Measurements from ENCODE around the gene HOMEZ. TPM values are rescaled to one million over a fixed set of nuclear protein-coding genes. Genes with fewer than 3 reads are reported as not detected.

Gene HOMEZ
- total and polyA plus RNA-seq, 2 donors (not counting 3 experiments of a cell fraction or from before 2014, with no cell fraction given): 11.3 to 16.8 TPM

DNA sequence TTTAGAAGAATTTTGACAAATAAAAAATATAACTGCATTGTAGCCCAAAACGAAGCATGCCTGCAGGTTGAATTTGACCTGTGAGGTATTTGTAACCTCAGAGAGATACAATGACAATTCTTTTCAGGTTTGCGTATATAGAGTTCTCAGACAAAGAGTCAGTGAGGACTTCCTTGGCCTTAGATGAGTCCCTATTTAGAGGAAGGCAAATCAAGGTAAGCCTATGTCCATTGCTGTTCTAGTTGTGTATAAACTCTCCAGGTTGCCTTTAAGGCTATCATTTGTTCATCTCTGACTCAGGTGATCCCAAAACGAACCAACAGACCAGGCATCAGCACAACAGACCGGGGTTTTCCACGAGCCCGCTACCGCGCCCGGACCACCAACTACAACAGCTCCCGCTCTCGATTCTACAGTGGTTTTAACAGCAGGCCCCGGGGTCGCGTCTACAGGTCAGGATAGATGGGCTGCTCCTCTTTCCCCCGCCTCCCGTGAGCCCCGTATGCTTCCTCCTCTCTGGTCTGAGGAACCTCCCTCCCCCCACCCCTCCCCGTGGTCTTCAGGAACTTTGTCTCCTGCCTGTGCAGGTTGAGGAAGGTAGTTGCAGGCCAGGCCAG lies 38.0 kb upstream of the HOMEZ start:
- intact Hi-C loops (cut with micrococcal nuclease): no loop called here
- no peak overlapping the region for H3K4me2 ChIP-seq (ENCODE audit: insufficient read depth, low read length)
- no peaks in the 10 kb centered on the region for H3K9me3 ChIP-seq (replicated peaks; ENCODE audit: control insufficient read depth, insufficient read depth, low read length)
- peaks cover 12 to 15% of the 10 kb centered on the region in 2 experiments for H3K36me3 ChIP-seq (ENCODE audit: control insufficient read depth in 2 of 2, extremely low read depth in 1 of 2, insufficient read depth in 2 of 2, low read length in 2 of 2)
- no peak overlapping the region for H3K9ac ChIP-seq (replicated peaks; ENCODE audit: extremely low read depth, insufficient read depth, low read length)
- dilution Hi-C loops (cut with MboI; ENCODE audit: extremely low pct_ligation_motif_present, low sequenced_read_pairs): no loop called here
- no TSS peak for BruUV-seq (replicated peaks)
- TF ChIP-seq POLR2AphosphoS5 (IDR thresholded peaks at IDR 0.05; ENCODE audit: insufficient read depth, low read depth, low read length): no peak
- TF ChIP-seq FOS (IDR thresholded peaks at IDR 0.05; ENCODE audit: borderline replicate concordance, insufficient read depth, low read length): no peak
- TF ChIP-seq, protein P1, sequence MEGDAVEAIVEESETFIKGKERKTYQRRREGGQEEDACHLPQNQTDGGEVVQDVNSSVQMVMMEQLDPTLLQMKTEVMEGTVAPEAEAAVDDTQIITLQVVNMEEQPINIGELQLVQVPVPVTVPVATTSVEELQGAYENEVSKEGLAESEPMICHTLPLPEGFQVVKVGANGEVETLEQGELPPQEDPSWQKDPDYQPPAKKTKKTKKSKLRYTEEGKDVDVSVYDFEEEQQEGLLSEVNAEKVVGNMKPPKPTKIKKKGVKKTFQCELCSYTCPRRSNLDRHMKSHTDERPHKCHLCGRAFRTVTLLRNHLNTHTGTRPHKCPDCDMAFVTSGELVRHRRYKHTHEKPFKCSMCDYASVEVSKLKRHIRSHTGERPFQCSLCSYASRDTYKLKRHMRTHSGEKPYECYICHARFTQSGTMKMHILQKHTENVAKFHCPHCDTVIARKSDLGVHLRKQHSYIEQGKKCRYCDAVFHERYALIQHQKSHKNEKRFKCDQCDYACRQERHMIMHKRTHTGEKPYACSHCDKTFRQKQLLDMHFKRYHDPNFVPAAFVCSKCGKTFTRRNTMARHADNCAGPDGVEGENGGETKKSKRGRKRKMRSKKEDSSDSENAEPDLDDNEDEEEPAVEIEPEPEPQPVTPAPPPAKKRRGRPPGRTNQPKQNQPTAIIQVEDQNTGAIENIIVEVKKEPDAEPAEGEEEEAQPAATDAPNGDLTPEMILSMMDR (IDR thresholded peaks at IDR 0.05; ENCODE audit: extremely low read depth in 1 of 2, insufficient read depth in 1 of 2, low read depth in 1 of 2, low read length in 2 of 2): no peak
- TF ChIP-seq POLR2A (IDR thresholded peaks at IDR 0.05; ENCODE audit: low read depth, low read length): no peak
- no peak for TF ChIP-seq EZH2 (IDR thresholded peaks at IDR 0.05; ENCODE audit: borderline replicate concordance, low read depth, low read length, severe bottlenecking)
- TF ChIP-seq JUN (IDR thresholded peaks at IDR 0.05; ENCODE audit: borderline replicate concordance, insufficient read depth, insufficient read length, low read depth): no peak
- no peak for TF ChIP-seq MYC (IDR thresholded peaks at IDR 0.05; ENCODE audit: low read depth, low read length)
- TF ChIP-seq GATA2 (IDR thresholded peaks at IDR 0.05; ENCODE audit: insufficient read depth, insufficient read length, low read depth, low read length): no peak
- H3K79me2 ChIP-seq (ENCODE audit: control insufficient read depth, insufficient read depth, low read length): peaks cover 25% of the 10 kb centered on the region
- ChIA-PET CTCF (interaction anchor here (5.0 kb wide), 1 partner anchor 57 kb away, joined by 48 read pairs; no protein-coding TSS in a partner anchor), POLR2A (interaction anchor here (0.7 kb wide), 1 partner anchor 17 kb away, joined by 6 read pairs; the partner anchor contains the start of gene BCL2L2)
- no peak overlapping the region for H3K4me3 ChIP-seq (replicated peaks in 1 of 3; ENCODE audit: insufficient read depth in 1 of 3, low read depth in 1 of 3, low read length in 3 of 3)
- no peaks in the 10 kb centered on the region for H3K27me3 ChIP-seq (ENCODE audit: control insufficient read depth in 2 of 2, insufficient read depth in 2 of 2, low read length in 2 of 2)
- H3K9me1 ChIP-seq (replicated peaks; ENCODE audit: control insufficient read depth, extremely low read depth, insufficient read depth, low read length): no peaks in the 10 kb centered on the region
- no peak for DNase-seq (ENCODE audit: low read depth, low spot score)
- no peaks in the 10 kb centered on the region for H4K20me1 ChIP-seq (replicated peaks; ENCODE audit: control insufficient read depth, extremely low read depth, insufficient read depth, low read length)
- no peak for FAIRE-seq
- H2AFZ ChIP-seq (ENCODE audit: low read depth, low read length): no peak overlapping the region
- H3K27ac ChIP-seq (ENCODE audit: insufficient read depth, low read depth, low read length): no peak overlapping the region
- H3K4me1 ChIP-seq (ENCODE audit: control insufficient read depth, extremely low read depth, insufficient read depth, low read length): peaks cover 16% of the 10 kb centered on the region

Data from endothelial cell of umbilical vein (primary cell).